Ovary (tissue), 3 donors: ENCODE results near the gene PSEN2.

ENCODE experiments used
- EP300 ChIP-seq: sonication (generic); formaldehyde crosslinking; IDR thresholded peaks from one replicate; pipeline ENCODE4 v1.6.1; 2017; ENCODE audit warnings: antibody characterized with exemption
- TF ChIP-seq, protein P1 (sequence below), 3 donors: fragments of 450-650 bp in 2 of 3; fragments of 200-600 bp in 1 of 3; IDR thresholded peaks; one replicate each; pipeline versions ENCODE4 v1.5.1 to v1.8.0; 2016 to 2022; ENCODE audit warnings: antibody characterized with exemption in 3 of 3, mild to moderate bottlenecking in 1 of 3
- donor health status: DM: no; HTN: no; CAD: no.

DNA sequence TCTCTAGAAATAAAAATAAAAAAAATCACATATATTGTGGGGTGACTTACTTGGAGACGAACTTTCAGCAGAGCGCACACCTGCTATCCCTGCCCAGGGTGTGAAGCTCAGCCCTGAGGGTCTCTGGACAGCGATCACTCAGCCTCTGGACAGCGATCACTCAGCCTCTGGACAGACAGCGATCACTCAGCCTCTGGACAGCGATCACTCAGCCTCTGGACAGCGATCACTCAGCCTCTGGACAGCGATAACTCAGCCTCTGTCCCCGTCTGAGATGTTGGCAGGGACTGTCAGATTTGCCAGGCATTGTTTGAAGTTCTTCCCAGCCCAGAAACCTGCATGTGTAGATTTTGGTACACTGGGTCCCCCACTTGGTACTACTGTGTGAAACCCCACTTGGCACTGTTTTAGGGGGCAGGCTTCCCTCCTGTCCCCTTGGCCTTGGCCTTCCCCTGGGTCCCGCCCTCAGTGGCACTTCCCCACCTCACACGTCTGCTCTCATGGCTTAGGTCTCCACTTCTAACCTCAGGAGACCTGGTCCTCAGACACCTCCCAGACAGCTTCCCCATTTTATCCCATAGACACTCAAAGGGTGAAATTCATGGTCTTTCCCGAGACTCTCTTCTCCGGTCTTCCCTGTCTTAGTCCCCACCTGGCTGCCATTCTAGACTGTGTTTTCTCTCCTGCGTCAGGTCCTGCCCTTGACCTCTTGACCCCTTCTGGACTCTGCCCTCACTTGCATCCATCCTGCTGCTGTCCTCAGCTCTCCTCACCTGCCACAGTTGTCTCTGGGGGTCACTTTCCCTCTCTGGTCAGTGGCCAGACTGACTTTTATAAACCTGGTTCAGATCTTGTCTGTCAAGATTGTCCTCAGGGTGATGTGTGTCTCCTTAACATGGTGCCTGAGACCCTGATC lies 10.2 kb downstream of the PSEN2 start:
- TF ChIP-seq EP300, result no peak
- TF ChIP-seq, protein P1, sequence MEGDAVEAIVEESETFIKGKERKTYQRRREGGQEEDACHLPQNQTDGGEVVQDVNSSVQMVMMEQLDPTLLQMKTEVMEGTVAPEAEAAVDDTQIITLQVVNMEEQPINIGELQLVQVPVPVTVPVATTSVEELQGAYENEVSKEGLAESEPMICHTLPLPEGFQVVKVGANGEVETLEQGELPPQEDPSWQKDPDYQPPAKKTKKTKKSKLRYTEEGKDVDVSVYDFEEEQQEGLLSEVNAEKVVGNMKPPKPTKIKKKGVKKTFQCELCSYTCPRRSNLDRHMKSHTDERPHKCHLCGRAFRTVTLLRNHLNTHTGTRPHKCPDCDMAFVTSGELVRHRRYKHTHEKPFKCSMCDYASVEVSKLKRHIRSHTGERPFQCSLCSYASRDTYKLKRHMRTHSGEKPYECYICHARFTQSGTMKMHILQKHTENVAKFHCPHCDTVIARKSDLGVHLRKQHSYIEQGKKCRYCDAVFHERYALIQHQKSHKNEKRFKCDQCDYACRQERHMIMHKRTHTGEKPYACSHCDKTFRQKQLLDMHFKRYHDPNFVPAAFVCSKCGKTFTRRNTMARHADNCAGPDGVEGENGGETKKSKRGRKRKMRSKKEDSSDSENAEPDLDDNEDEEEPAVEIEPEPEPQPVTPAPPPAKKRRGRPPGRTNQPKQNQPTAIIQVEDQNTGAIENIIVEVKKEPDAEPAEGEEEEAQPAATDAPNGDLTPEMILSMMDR (IDR thresholded peaks at IDR 0.05), result no peak
